BE2C (cell line): ENCODE results near the gene PTPRN2.
"Not testable (repeated sequence)": the region's sequence is repeated elsewhere in the genome, so short reads cannot be mapped to it uniquely, and the experiment has no call there.

Experiments used
- DNase-seq: peaks from one replicate; pipeline ENCODE4 v3.0.0-alpha.2; 2020
- H3K27me3 ChIP-seq: fragments of 250-450 bp; sonication (Bioruptor Pico); 2 replicates; pipeline ENCODE4 v1.5.1; 2020; ENCODE audit warnings: mild to moderate bottlenecking
- H3K36me3 ChIP-seq: fragments of 250-450 bp; sonication (Bioruptor Pico); 2 replicates; pipeline ENCODE4 v1.5.1; 2020; ENCODE audit warnings: mild to moderate bottlenecking
- H3K4me1 ChIP-seq: fragments of 250-450 bp; sonication (Bioruptor Pico); 2 replicates; pipeline ENCODE4 v1.5.1; 2020
- H3K4me3 ChIP-seq: 2 replicates; pipeline ENCODE4 v1.5.1; 2011; ENCODE audit warnings: low read depth, low read length
- H3K9me3 ChIP-seq: fragments of 250-450 bp; sonication (Bioruptor Pico); 2 replicates; pipeline ENCODE4 v1.5.1; 2020
- CTCF ChIP-seq: IDR thresholded peaks from 2 replicates; pipeline ENCODE4 v1.5.1; 2012; ENCODE audit warnings: mild to moderate bottlenecking, low read depth, low read length

PTPRN2 gene

DNA sequence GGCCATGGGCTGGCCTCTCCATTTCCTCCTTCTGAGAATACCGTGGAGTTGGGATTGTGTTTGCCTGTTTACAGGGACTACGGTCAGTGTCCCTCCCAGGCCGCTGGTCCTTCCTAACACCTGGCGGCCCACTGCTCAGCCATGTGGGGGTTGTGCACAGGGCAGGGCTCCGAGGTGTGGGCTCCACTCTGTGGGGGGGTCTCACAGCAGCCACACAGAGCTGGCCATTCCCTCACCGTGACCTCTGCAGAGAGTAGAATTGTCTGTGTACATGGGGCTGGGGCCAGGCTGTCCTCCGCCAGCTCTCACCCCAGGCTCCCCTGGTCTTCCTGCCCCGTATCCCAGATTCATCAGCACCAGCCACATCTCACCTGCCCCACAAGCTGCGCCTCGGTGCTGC, 60.1 kb downstream of the PTPRN2 start:
- TF ChIP-seq CTCF: no peak
- H3K4me1 ChIP-seq: no peaks in the 10 kb centered on the region

GRCh38 chr7:158527038-158527437, 60.6 kb downstream of the PTPRN2 start:
- DNase-seq: no peak
- H3K4me3 ChIP-seq: no peak overlapping the region
- no peaks in the 10 kb centered on the region for H3K36me3 ChIP-seq
- H3K27me3 ChIP-seq: no peaks in the 10 kb centered on the region
- H3K9me3 ChIP-seq: no peaks in the 10 kb centered on the region; the same call in 1 of the 2 replicates
- TF ChIP-seq CTCF: no peak
- H3K4me1 ChIP-seq: no peaks in the 10 kb centered on the region

More for the DNA sequence above, 60.1 kb downstream of the PTPRN2 start:
- H3K4me3 ChIP-seq: no peak overlapping the region
- H3K9me3 ChIP-seq: no peaks in the 10 kb centered on the region; the same call in 1 of the 2 replicates
- H3K27me3 ChIP-seq: no peaks in the 10 kb centered on the region
- H3K36me3 ChIP-seq: no peaks in the 10 kb centered on the region
- DNase-seq: no peak

DNA sequence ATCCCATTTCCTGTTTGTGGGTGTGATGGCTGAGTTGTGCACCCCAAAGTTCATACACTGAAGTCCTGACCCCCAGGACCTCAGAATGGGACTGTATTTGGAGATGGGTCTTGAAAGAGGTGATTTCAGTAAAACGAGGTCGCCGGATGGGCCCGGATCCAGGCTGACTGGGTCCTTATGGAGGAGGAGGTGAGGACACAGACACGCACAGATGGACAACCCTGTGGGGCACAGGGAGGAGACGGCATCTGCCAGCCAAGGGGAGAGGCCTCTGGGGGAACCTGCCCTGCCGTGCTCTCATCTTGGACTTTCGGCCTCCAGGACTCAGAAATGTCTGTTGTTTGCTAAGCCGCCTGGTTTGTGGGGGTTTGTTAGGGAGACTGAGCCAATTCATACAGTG, 61.1 kb downstream of the PTPRN2 start:
- TF ChIP-seq CTCF: no peak
- Histone ChIP-seq H3K27me3 (no peaks in the 10 kb centered on the region), H3K4me1 (no peaks in the 10 kb centered on the region), H3K4me3 (no peak overlapping the region), H3K36me3 (no peaks in the 10 kb centered on the region), H3K9me3 (no peaks in the 10 kb centered on the region; the same call in 1 of the 2 replicates)
- no peak for DNase-seq

- Histone ChIP-seq H3K4me3 (no peak overlapping the region), H3K4me1 (no peaks in the 10 kb centered on the region), H3K9me3 (no peaks in the 10 kb centered on the region; the same call in 1 of the 2 replicates), H3K36me3 (no peaks in the 10 kb centered on the region), H3K27me3 (no peaks in the 10 kb centered on the region)
- no peak for TF ChIP-seq CTCF
- peak; percentile 28 for DNase-seq
Observed at GRCh38 chr7:158525648-158526484, 61.8 kb downstream of the PTPRN2 start.

DNA sequence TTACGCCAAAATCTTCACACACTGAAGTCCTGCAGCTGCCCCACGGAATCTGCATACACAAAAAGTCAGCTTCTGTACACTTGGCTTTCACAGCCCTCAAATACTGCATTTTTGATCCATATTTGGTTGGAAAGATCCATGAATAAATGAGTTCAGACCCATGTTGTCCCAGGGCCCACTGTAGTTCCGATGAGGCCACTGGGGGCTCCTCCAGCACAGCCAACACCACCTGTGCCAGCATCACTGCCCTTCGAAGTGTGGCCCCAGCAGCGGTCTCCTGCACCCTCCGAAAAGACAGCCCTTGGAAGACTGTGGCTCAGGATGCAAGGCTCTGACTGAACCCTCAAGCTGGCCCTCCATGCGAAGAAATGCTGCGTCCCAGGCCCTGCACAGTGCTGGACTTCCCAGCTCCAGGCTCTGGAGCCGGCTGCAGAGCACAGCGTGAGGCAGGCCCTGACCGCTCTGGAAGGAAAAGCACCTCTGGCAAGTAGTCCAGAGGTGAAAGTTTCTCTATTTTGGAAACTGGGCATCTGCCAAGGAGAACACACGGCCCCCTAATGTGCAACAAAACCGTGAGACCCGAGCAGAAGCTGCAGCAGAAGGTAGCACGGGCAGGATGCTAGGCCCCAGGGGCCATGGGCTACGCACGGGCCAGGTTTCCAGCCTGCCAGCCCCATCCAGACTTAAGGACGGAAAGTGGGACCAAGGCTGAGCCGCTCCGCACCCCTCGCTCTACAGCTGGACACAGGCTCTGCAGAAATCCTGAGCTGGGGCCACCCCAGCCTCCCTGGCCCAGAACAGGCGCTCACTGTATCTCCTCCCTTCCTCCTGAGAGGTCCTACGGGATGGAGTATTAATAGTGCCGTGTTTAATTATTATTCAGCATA, 62.6 kb downstream of the PTPRN2 start:
- TF ChIP-seq CTCF: no peak
- Histone ChIP-seq H3K9me3 (no peaks in the 10 kb centered on the region; the same call in 1 of the 2 replicates), H3K36me3 (no peaks in the 10 kb centered on the region), H3K4me1 (no peaks in the 10 kb centered on the region), H3K4me3 (no peak overlapping the region), H3K27me3 (no peaks in the 10 kb centered on the region)
- DNase-seq: no peak

DNA sequence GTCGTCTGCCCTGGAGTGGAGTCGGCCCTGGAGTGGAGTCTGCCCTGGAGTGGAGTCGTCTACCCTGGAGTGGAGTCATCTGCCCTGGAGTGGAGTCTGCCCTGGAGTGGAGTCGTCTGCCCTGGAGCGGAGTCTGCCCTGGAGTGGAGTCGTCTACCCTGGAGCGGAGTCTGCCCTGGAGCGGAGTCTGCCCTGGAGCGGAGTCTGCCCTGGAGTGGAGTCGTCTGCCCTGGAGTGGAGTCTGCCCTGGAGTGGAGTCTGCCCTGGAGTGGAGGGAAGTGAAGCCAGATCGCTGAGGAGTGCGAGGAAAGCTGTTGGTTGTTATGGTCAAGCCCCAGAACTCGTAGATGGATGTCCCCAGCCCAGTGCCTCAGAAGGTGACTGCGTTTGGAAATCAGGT, 63.3 kb downstream of the PTPRN2 start:
- not testable (repeated sequence) for H3K36me3 ChIP-seq, H3K4me1 ChIP-seq, H3K9me3 ChIP-seq, H3K4me3 ChIP-seq, H3K27me3 ChIP-seq
- peak; percentile 62 for DNase-seq

DNA sequence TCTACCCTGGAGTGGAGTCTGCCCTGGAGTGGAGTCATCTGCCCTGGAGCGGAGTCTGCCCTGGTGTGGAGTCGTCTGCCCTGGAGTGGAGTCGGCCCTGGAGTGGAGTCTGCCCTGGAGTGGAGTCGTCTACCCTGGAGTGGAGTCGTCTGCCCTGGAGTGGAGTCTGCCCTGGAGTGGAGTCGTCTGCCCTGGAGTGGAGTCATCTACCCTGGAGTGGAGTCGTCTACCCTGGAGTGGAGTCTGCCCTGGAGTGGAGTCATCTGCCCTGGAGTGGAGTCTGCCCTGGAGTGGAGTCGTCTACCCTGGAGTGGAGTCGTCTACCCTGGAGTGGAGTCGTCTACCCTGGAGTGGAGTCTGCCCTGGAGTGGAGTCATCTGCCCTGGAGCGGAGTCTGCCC, 63.7 kb downstream of the PTPRN2 start:
- H3K36me3 ChIP-seq, H3K4me1 ChIP-seq, DNase-seq, H3K4me3 ChIP-seq, H3K9me3 ChIP-seq, H3K27me3 ChIP-seq: not testable (repeated sequence)

DNA sequence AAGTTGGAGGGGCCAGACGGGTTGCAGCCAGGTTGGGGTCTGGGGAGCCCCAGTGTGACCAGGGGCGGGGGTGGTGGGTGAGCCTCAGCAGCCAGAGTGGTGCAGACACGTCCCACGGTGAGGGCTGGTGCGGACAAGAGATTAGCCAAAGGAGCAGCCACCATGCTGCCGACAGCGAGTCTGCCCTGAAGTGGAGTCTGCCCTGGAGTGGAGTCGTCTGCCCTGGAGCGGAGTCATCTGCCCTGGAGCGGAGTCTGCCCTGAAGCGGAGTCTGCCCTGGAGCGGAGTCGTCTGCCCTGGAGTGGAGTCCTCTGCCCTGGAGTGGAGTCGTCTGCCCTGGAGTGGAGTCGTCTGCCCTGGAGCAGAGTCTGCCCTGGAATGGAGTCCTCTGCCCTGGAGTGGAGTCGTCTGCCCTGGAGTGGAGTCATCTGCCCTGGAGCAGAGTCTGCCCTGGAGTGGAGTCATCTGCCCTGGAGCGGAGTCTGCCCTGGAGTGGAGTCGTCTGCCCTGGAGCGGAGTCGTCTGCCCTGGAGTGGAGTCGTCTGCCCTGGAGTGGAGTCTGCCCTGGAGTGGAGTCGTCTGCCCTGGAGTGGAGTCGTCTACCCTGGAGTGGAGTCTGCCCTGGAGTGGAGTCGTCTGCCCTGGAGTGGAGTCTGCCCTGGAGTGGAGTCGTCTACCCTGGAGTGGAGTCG, 64.3 kb downstream of the PTPRN2 start:
- not testable (repeated sequence) for DNase-seq, H3K36me3 ChIP-seq, H3K27me3 ChIP-seq, H3K4me1 ChIP-seq, H3K9me3 ChIP-seq, H3K4me3 ChIP-seq

- H3K27me3 ChIP-seq, H3K4me3 ChIP-seq, H3K4me1 ChIP-seq, H3K9me3 ChIP-seq, H3K36me3 ChIP-seq, DNase-seq: not testable (repeated sequence)
Observed at GRCh38 chr7:158521795-158522194, 65.8 kb downstream of the PTPRN2 start.
